K562 (cell line): ENCODE results near the gene TSC22D1. TPM values are rescaled to one million over a fixed set of nuclear protein-coding genes. Genes with fewer than 3 reads are reported as not detected.

Source experiments
- ATAC-seq: fragments of 200-7000 bp; cut with Tn5 transposase; 3 replicates; pipeline ENCODE4 v1.9.1; 2020; ENCODE audit warnings: moderate library complexity
- BruUV-seq: library from RNA; stranded (reverse); fragments of 400-500 nt; replicated peaks from 2 replicates; lab custom pipeline; 2021; lab: Mats Ljungman, UMichigan
- CTCF ChIA-PET: fragments of 300-600 bp; formaldehyde crosslinking; extraction: SDS; loops from one replicate; lab custom pipeline; 2021; ENCODE audit warnings: low intra/inter-chr PET ratio; lab: Yijun Ruan, JAX
- POLR2A ChIA-PET: fragments of 300-600, 350-650 bp; sonication (Branson Sonifier 250); formaldehyde crosslinking; extraction: SDS; loops from one replicate; lab custom pipeline; 2021; ENCODE audit warnings: antibody characterized with exemption, inconsistent platforms; lab: Yijun Ruan, JAX
- DNase-seq, 4 experiments: peaks; one replicate each; pipeline versions ENCODE4 v3.0.0 to v3.0.0-alpha.2; 2011 to 2018; ENCODE audit warnings: low spot score in 3 of 4, mixed read lengths in 3 of 4; ENCODE audit errors: extremely low read depth in 1 of 4
- FAIRE-seq: peaks from 2 replicates; lab custom pipeline; 2011; peaks lifted over from hg19 to GRCh38; lab: Jason Lieb, UNC
- H2AFZ ChIP-seq: 2 replicates; pipeline ENCODE4 v1.6.0; 2011; ENCODE audit warnings: low read depth, low read length, control low read depth, inconsistent platforms
- H3K27ac ChIP-seq: fragments of 200-600 bp; 3 replicates; pipeline ENCODE4 v1.8.0; 2011; ENCODE audit warnings: low read depth, mild to moderate bottlenecking, control low read depth, inconsistent platforms, low read length, moderate library complexity, mixed read lengths; ENCODE audit errors: extremely low read depth
- H3K27me3 ChIP-seq, 2 experiments: fragments of 300-600 bp in 1 of 2; 2 replicates in 1 of 2; 3 replicates in 1 of 2; pipeline versions ENCODE4 v1.6.0 to v1.8.0; 2011; ENCODE audit warnings: inconsistent platforms in 2 of 2, low read length in 2 of 2, mild to moderate bottlenecking in 1 of 2, mixed read lengths in 1 of 2, moderate library complexity in 1 of 2; ENCODE audit not compliant: control insufficient read depth in 2 of 2, insufficient read depth in 2 of 2
- H3K36me3 ChIP-seq: fragments of 300-600 bp; 3 replicates; pipeline ENCODE4 v1.8.0; 2011; ENCODE audit warnings: mild to moderate bottlenecking, low read length, inconsistent platforms; ENCODE audit not compliant: control insufficient read depth, insufficient read depth
- H3K4me1 ChIP-seq, 2 experiments: fragments of 200-600 bp in 1 of 2; replicated peaks in 1 of 2; 2 replicates in 1 of 2; 3 replicates in 1 of 2; pipeline versions ENCODE4 v1.5.1 to v1.8.0; 2011; ENCODE audit warnings: inconsistent platforms in 2 of 2, low read length in 2 of 2, mild to moderate bottlenecking in 1 of 2, mixed read lengths in 1 of 2, moderate library complexity in 1 of 2; ENCODE audit not compliant: control insufficient read depth in 2 of 2, insufficient read depth in 2 of 2
- H3K4me2 ChIP-seq: 2 replicates; pipeline ENCODE4 v1.6.1; 2011; ENCODE audit warnings: low read length, control low read depth, inconsistent platforms, mixed read lengths; ENCODE audit not compliant: insufficient read depth
- H3K4me3 ChIP-seq: fragments of 200-600 bp; sonication (generic), shearing (Covaris generic); 2 replicates; pipeline ENCODE4 v1.5.1; 2016; ENCODE audit warnings: control low read depth, inconsistent platforms
- H3K79me2 ChIP-seq: fragments of 200-600 bp; 3 replicates; pipeline ENCODE4 v1.8.0; 2011; ENCODE audit warnings: low read length, inconsistent platforms; ENCODE audit not compliant: control insufficient read depth, insufficient read depth
- H3K9ac ChIP-seq, 2 experiments: 2 replicates each; pipeline versions ENCODE4 v1.6.0 to v1.6.1; 2011; ENCODE audit warnings: low read depth in 2 of 2, low read length in 2 of 2, control low read depth in 1 of 2, inconsistent platforms in 1 of 2, mild to moderate bottlenecking in 1 of 2, mixed read lengths in 1 of 2; ENCODE audit not compliant: insufficient read depth in 1 of 2
- H3K9me1 ChIP-seq: one replicate; pipeline ENCODE4 v1.6.0; 2011; ENCODE audit warnings: inconsistent platforms, mild to moderate bottlenecking, low read length, moderate library complexity; ENCODE audit not compliant: control insufficient read depth, insufficient read depth
- H3K9me3 ChIP-seq: replicated peaks from 2 replicates; pipeline ENCODE4 v1.5.1; 2011; ENCODE audit warnings: low read depth, low read length, inconsistent platforms; ENCODE audit not compliant: control insufficient read depth, insufficient read depth
- H4K20me1 ChIP-seq: replicated peaks from 2 replicates; pipeline ENCODE4 v1.6.1; 2011; ENCODE audit warnings: low read length, inconsistent platforms, mixed read lengths; ENCODE audit not compliant: control insufficient read depth, insufficient read depth
- ADNP ChIP-seq: fragments of 200-800 bp; sonication (Bioruptor generic); IDR thresholded peaks from 2 replicates; pipeline ENCODE4 v1.6.1; 2016; ENCODE audit warnings: missing genetic modification characterization, missing compliant biosample characterization
- EGR1 ChIP-seq: fragments of 450-650 bp; conservative IDR thresholded peaks from 2 replicates; pipeline ENCODE4 v1.6.1; 2017; ENCODE audit warnings: mild to moderate bottlenecking
- FIP1L1 ChIP-seq: fragments of 200-400 bp; formaldehyde crosslinking; IDR thresholded peaks from 2 replicates; pipeline ENCODE4 v1.6.1; 2018; ENCODE audit warnings: mild to moderate bottlenecking, low read depth, low read length; ENCODE audit not compliant: poor library complexity, severe bottlenecking
- HLTF ChIP-seq: fragments of 450-650 bp; IDR thresholded peaks from 2 replicates; pipeline ENCODE4 v1.6.1; 2016
- HMG20A ChIP-seq: fragments of 450-650 bp; formaldehyde crosslinking; conservative IDR thresholded peaks from 2 replicates; pipeline ENCODE4 v1.4.0; 2020; ENCODE audit warnings: mild to moderate bottlenecking, mixed read lengths
- MECOM ChIP-seq: fragments of 250-450 bp; sonication (Bioruptor Pico); IDR thresholded peaks from 2 replicates; pipeline ENCODE4 v1.8.0; 2022; ENCODE audit warnings: inconsistent platforms
- MIER1 ChIP-seq: fragments of 450-650 bp; IDR thresholded peaks from 2 replicates; pipeline ENCODE4 v1.6.1; 2016; ENCODE audit warnings: antibody characterized with exemption, mild to moderate bottlenecking, low read depth
- NFXL1 ChIP-seq: fragments of 450-650 bp; formaldehyde crosslinking; IDR thresholded peaks from 2 replicates; pipeline ENCODE4 v1.4.0; 2021; ENCODE audit warnings: mild to moderate bottlenecking
- STAT5B ChIP-seq: fragments of 250-450 bp; sonication (Bioruptor Pico); IDR thresholded peaks from 2 replicates; pipeline ENCODE4 v1.8.0; 2021; ENCODE audit warnings: mild to moderate bottlenecking, inconsistent platforms
- ZC3H8 ChIP-seq: fragments of 450-650 bp; IDR thresholded peaks from 2 replicates; pipeline ENCODE4 v1.6.1; 2017
- ZNF384 ChIP-seq: IDR thresholded peaks from 2 replicates; pipeline ENCODE4 v1.6.1; 2012; ENCODE audit warnings: low read depth, low read length, improper control_type of control experiment
- ZNF431 ChIP-seq: sonication (generic); formaldehyde crosslinking; IDR thresholded peaks from 2 replicates; pipeline ENCODE4 v1.8.0; 2022; ENCODE audit warnings: mild to moderate bottlenecking, missing genetic modification reagents
- ZNF695 ChIP-seq: fragments of 450-650 bp; formaldehyde crosslinking; IDR thresholded peaks from 2 replicates; pipeline ENCODE4 v1.4.0; 2020; ENCODE audit warnings: mild to moderate bottlenecking, moderate library complexity
- WGBS: fragments of 100-300 bp; shearing (Covaris generic); methylation state at CpG from one replicate; pipeline ENCODE4 v1.1.6; 2016; ENCODE audit warnings: low coverage, mixed read lengths; ENCODE audit not compliant: insufficient coverage; ENCODE audit errors: missing lambda C conversion rate; 5-methylcytosine and 5-hydroxymethylcytosine counted together
- in situ Hi-C: fragments of 300-500 bp; cut with MboI; formaldehyde crosslinking; loops from 4 replicates; pipeline ENCODE4 v1.15.0; 2018; ENCODE audit warnings: inconsistent platforms, mixed read lengths
- intact Hi-C: fragments of 100-400 bp; cut with micrococcal nuclease; formaldehyde crosslinking; loops from 2 replicates; pipeline ENCODE4 v1.14.2; 2022
- polyA plus RNA-seq, 8 experiments: library from polyadenylated mRNA; depleted of rRNA in 4 of 8; stranded (reverse) in 5 of 8; unstranded in 3 of 8; fragments of >200 nt; fragmentation: Nextera tagmentation in 2 of 8; fragmentation: Illumina TruSeq in 1 of 8; extraction: Ambion mirVana in 2 of 8; extraction: Trizol in 1 of 8; gene quantifications; 2 replicates each; pipeline versions ENCODE4 v1.2.1 to v1.2.3, GENCODE V29; 2011 to 2014; ENCODE audit warnings: inconsistent platforms in 1 of 8, missing spikeins in 1 of 8
- total RNA-seq, 7 experiments: library from RNA; depleted of rRNA in 6 of 7; stranded (reverse); fragments of >200 nt in 6 of 7; fragmentation: Illumina TruSeq in 2 of 7; extraction: Trizol in 2 of 7; gene quantifications; 2 replicates each; pipeline versions ENCODE4 v1.2.1 to v1.2.3, GENCODE V29; 2011 to 2021; ENCODE audit warnings: low replicate concordance in 1 of 7
- TF ChIP-seq, protein P1 (sequence below): IDR thresholded peaks from 2 replicates; pipeline ENCODE4 v1.6.1; 2011; ENCODE audit warnings: borderline replicate concordance, low read depth, mild to moderate bottlenecking, moderate library complexity, low read length; ENCODE audit not compliant: insufficient read depth, poor library complexity, severe bottlenecking
- TF ChIP-seq, protein P2 (sequence below): sonication (generic); formaldehyde crosslinking; IDR thresholded peaks from 2 replicates; pipeline ENCODE4 v1.8.0; 2022; ENCODE audit warnings: mild to moderate bottlenecking, missing genetic modification reagents, borderline replicate concordance
- TF ChIP-seq, protein P3 (sequence below): fragments of 250-450 bp; sonication (Bioruptor Pico); IDR thresholded peaks from 2 replicates; pipeline ENCODE4 v1.4.0; 2020; ENCODE audit warnings: borderline replicate concordance
- TF ChIP-seq, protein P4 (sequence below): fragments of 450-650 bp; IDR thresholded peaks from 2 replicates; pipeline ENCODE4 v1.6.1; 2018; ENCODE audit warnings: mild to moderate bottlenecking, low read depth; ENCODE audit not compliant: partially characterized antibody

Gene TSC22D1
- total and polyA plus RNA-seq, 9 of the 15 experiments (the other 6 are each of a cell fraction or from before 2014, with no cell fraction given), result 2.6 to 19.8 (median 8.4) TPM

DNA sequence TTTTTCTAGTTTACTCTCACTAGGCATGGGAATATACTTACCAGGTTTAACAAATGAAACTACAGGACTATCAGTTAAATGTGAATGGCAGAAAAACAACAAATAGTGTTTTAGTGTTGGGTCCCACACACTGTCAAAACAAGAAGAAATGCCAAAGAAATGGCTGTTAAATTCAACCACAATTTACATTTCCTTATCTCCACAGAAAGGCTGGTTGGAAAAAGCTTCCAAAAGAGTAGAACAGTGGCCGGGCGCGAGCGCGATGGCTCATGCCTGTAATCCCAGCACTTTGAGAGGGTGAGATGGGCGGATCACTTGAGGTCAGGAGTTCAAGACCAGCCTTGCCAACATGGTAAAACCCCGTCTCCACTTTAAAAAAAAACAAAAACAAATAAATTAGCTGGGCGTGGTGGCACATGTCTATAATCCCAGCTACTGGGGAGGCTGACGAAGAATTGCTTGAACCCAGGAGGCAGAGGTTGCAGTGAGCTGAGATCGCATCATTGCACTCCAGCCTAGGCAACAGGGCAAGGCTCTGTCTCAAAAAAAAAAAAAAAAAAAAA, 136.0 kb downstream of the TSC22D1 start:
- ATAC-seq, result no peak
- Histone ChIP-seq H3K4me1 (peaks cover 0 to 7% of the 10 kb centered on the region in 2 experiments; a peak in 2 of 5 replicates), H3K9ac (no peak overlapping the region), H3K27me3 (no peaks in the 10 kb centered on the region), H3K4me3 (no peak overlapping the region), H3K36me3 (no peaks in the 10 kb centered on the region), H2AFZ (no peak overlapping the region), H3K9me3 (no peaks in the 10 kb centered on the region), H3K79me2 (peaks cover 13% of the 10 kb centered on the region), H4K20me1 (no peaks in the 10 kb centered on the region), H3K4me2 (no peak overlapping the region), H3K9me1 (no peaks in the 10 kb centered on the region), H3K27ac (no peak overlapping the region)
- CTCF ChIA-PET, result no interaction called here
- in situ Hi-C loops, result no loop called here
- BruUV-seq, result no TSS peak
- intact Hi-C loops, result no loop called here
- FAIRE-seq, result no peak
- POLR2A ChIA-PET, result interaction anchor here (0.7 kb wide), 1 partner anchor 9 kb away, joined by 3 read pairs; no protein-coding TSS in a partner anchor
- DNase-seq, result no peak
- WGBS, result 5% methylated on average over 9 of the region's 10 CpGs
- TF ChIP-seq FIP1L1 (no peak), ZC3H8 (no peak), ZNF695 (CRISPR knock-in tag) (no peak), HLTF (no peak), ZNF431 (no peak), EGR1 (no peak), MIER1 (no peak), ZNF384 (no peak), STAT5B (no peak), NFXL1 (CRISPR knock-in tag) (no peak), HMG20A (no peak), ADNP (tag) (no peak), MECOM (CRISPR knock-in tag) (no peak)
- TF ChIP-seq, protein P1, sequence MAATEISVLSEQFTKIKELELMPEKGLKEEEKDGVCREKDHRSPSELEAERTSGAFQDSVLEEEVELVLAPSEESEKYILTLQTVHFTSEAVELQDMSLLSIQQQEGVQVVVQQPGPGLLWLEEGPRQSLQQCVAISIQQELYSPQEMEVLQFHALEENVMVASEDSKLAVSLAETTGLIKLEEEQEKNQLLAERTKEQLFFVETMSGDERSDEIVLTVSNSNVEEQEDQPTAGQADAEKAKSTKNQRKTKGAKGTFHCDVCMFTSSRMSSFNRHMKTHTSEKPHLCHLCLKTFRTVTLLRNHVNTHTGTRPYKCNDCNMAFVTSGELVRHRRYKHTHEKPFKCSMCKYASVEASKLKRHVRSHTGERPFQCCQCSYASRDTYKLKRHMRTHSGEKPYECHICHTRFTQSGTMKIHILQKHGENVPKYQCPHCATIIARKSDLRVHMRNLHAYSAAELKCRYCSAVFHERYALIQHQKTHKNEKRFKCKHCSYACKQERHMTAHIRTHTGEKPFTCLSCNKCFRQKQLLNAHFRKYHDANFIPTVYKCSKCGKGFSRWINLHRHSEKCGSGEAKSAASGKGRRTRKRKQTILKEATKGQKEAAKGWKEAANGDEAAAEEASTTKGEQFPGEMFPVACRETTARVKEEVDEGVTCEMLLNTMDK, result no peak
- TF ChIP-seq, protein P2, sequence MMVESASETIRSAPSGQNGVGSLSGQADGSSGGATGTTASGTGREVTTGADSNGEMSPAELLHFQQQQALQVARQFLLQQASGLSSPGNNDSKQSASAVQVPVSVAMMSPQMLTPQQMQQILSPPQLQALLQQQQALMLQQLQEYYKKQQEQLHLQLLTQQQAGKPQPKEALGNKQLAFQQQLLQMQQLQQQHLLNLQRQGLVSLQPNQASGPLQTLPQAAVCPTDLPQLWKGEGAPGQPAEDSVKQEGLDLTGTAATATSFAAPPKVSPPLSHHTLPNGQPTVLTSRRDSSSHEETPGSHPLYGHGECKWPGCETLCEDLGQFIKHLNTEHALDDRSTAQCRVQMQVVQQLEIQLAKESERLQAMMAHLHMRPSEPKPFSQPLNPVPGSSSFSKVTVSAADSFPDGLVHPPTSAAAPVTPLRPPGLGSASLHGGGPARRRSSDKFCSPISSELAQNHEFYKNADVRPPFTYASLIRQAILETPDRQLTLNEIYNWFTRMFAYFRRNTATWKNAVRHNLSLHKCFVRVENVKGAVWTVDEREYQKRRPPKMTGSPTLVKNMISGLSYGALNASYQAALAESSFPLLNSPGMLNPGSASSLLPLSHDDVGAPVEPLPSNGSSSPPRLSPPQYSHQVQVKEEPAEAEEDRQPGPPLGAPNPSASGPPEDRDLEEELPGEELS (CRISPR knock-in tag), result no peak
- TF ChIP-seq, protein P3, sequence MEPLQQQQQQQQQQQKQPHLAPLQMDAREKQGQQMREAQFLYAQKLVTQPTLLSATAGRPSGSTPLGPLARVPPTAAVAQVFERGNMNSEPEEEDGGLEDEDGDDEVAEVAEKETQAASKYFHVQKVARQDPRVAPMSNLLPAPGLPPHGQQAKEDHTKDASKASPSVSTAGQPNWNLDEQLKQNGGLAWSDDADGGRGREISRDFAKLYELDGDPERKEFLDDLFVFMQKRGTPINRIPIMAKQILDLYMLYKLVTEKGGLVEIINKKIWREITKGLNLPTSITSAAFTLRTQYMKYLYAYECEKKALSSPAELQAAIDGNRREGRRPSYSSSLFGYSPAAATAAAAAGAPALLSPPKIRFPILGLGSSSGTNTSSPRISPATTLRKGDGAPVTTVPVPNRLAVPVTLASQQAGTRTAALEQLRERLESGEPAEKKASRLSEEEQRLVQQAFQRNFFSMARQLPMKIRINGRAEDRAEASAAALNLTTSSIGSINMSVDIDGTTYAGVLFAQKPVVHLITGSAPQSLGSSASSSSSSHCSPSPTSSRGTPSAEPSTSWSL (CRISPR knock-in tag), result no peak
- TF ChIP-seq, protein P4, sequence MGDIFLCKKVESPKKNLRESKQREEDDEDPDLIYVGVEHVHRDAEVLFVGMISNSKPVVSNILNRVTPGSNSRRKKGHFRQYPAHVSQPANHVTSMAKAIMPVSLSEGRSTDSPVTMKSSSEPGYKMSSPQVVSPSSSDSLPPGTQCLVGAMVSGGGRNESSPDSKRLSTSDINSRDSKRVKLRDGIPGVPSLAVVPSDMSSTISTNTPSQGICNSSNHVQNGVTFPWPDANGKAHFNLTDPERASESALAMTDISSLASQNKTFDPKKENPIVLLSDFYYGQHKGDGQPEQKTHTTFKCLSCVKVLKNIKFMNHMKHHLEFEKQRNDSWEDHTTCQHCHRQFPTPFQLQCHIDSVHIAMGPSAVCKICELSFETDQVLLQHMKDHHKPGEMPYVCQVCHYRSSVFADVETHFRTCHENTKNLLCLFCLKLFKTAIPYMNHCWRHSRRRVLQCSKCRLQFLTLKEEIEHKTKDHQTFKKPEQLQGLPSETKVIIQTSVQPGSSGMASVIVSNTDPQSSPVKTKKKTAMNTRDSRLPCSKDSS, result no peak
